Transverse colon (tissue), 4 donors: ENCODE results near the gene IER3.

Experiments used
- EP300 ChIP-seq: sonication (generic); formaldehyde crosslinking; IDR thresholded peaks from one replicate; pipeline ENCODE4 v1.6.1; 2017; ENCODE audit warnings: antibody characterized with exemption, low read depth
- POLR2A ChIP-seq: fragments of 450-650 bp; IDR thresholded peaks from one replicate; pipeline ENCODE4 v1.6.1; 2016; ENCODE audit warnings: antibody characterized with exemption, mild to moderate bottlenecking, moderate library complexity
- POLR2AphosphoS5 ChIP-seq, 3 donors: sonication (generic); formaldehyde crosslinking; IDR thresholded peaks; one replicate each; pipeline ENCODE4 v1.6.1; 2016; ENCODE audit warnings: antibody characterized with exemption in 3 of 3
- TF ChIP-seq, protein P1 (sequence below), 5 experiments: fragments of 200-600 bp in 3 of 5; fragments of 450-650 bp in 2 of 5; sonication (generic) in 3 of 5; IDR thresholded peaks; 1 replicate in 2 of 5; 2 replicates in 3 of 5; pipeline ENCODE4 v1.5.1; 2016 to 2017; ENCODE audit warnings: antibody characterized with exemption in 5 of 5, inconsistent platforms in 3 of 5, mild to moderate bottlenecking in 2 of 5, moderate library complexity in 1 of 5

GRCh38 chr6:30700340-30700739 is 44.0 kb downstream of the IER3 start:
- TF ChIP-seq, protein P1, sequence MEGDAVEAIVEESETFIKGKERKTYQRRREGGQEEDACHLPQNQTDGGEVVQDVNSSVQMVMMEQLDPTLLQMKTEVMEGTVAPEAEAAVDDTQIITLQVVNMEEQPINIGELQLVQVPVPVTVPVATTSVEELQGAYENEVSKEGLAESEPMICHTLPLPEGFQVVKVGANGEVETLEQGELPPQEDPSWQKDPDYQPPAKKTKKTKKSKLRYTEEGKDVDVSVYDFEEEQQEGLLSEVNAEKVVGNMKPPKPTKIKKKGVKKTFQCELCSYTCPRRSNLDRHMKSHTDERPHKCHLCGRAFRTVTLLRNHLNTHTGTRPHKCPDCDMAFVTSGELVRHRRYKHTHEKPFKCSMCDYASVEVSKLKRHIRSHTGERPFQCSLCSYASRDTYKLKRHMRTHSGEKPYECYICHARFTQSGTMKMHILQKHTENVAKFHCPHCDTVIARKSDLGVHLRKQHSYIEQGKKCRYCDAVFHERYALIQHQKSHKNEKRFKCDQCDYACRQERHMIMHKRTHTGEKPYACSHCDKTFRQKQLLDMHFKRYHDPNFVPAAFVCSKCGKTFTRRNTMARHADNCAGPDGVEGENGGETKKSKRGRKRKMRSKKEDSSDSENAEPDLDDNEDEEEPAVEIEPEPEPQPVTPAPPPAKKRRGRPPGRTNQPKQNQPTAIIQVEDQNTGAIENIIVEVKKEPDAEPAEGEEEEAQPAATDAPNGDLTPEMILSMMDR (IDR thresholded peaks at IDR 0.05), result no peak
- TF ChIP-seq POLR2A, result no peak
- no peak for TF ChIP-seq POLR2AphosphoS5 (IDR thresholded peaks at IDR 0.05)
- TF ChIP-seq EP300, result no peak
